DND-41 (cell line): ENCODE data around the gene RASGRF1.

Source experiments
- CTCF ChIP-seq: IDR thresholded peaks from 2 replicates; pipeline ENCODE4 v1.5.1; 2012; ENCODE audit warnings: borderline replicate concordance, low read length, moderate library complexity, mild to moderate bottlenecking; ENCODE audit not compliant: poor library complexity, severe bottlenecking; ENCODE audit errors: extremely low read depth
- EZH2 ChIP-seq: IDR thresholded peaks from 3 replicates; pipeline ENCODE4 v1.6.1; 2012; ENCODE audit warnings: borderline replicate concordance, low read depth, mild to moderate bottlenecking, moderate library complexity, low read length, inconsistent platforms; ENCODE audit not compliant: severe bottlenecking

DNA sequence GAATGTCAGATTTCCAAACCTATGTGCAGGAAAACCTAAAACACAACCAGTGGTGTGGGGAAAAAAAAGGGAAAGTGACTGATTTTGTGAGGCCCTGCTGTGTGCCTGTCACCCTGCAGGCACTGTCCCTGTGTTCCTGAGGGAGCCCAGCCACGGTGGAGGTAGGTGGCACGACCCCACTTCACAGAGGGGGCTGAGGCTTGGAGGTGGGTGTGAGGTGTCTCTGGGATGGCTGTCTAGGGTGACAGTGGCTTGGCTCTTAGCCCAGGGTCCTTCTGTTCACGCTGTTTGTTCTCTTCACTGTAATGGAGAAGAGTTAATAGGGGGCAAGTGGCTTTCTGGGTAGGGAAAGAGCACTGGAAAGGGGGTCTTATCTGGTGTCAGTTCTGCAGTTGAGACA, 22.6 kb downstream of the RASGRF1 start:
- TF ChIP-seq CTCF (no peak), EZH2 (no peak)
